Superior temporal gyrus (tissue), 1 donor: ENCODE results near the gene IL1RAPL2.
"Not testable (repeated sequence)": the region's sequence is repeated elsewhere in the genome, so short reads cannot be mapped to it uniquely, and the experiment has no call there.

ENCODE experiments used
- DNase-seq: peaks from one replicate; pipeline ENCODE4 v3.0.0-alpha.2; 2016; ENCODE audit errors: extremely low spot score

The IL1RAPL2 gene

GRCh38 chrX:105609530-105609929 lies 1043.5 kb downstream of the IL1RAPL2 start:
- DNase-seq, result no peak

GRCh38 chrX:105610411-105610810 lies 1044.4 kb downstream of the IL1RAPL2 start:
- DNase-seq, result no peak

GRCh38 chrX:105618393-105619101 lies 1052.5 kb downstream of the IL1RAPL2 start:
- no peak for DNase-seq

GRCh38 chrX:105634180-105634579 lies 1068.2 kb downstream of the IL1RAPL2 start:
- no peak for DNase-seq

GRCh38 chrX:105635794-105636193 lies 1069.8 kb downstream of the IL1RAPL2 start:
- DNase-seq, result no peak

- no peak for DNase-seq
These were observed 1070.7 kb downstream of the IL1RAPL2 start for GRCh38 chrX:105636667-105637066.

- no peak for DNase-seq
These were observed 1079.8 kb downstream of the IL1RAPL2 start for GRCh38 chrX:105645667-105646357.

GRCh38 chrX:105646592-105647372 lies 1080.8 kb downstream of the IL1RAPL2 start:
- no peak for DNase-seq

- no peak for DNase-seq
These were observed 1081.8 kb downstream of the IL1RAPL2 start for GRCh38 chrX:105647749-105648148.

- DNase-seq, result no peak
These were observed 1082.7 kb downstream of the IL1RAPL2 start for GRCh38 chrX:105648732-105649131.

- no peak for DNase-seq
These were observed 1084.6 kb downstream of the IL1RAPL2 start for GRCh38 chrX:105650577-105650976.

- DNase-seq, result no peak
These were observed 1085.0 kb downstream of the IL1RAPL2 start for GRCh38 chrX:105650986-105651385.

GRCh38 chrX:105653891-105654290 lies 1087.9 kb downstream of the IL1RAPL2 start:
- no peak for DNase-seq

GRCh38 chrX:105658136-105658535 lies 1092.1 kb downstream of the IL1RAPL2 start:
- no peak for DNase-seq

- no peak for DNase-seq
These were observed 1096.2 kb downstream of the IL1RAPL2 start for GRCh38 chrX:105662248-105662647.

- no peak for DNase-seq
These were observed 1098.2 kb downstream of the IL1RAPL2 start for GRCh38 chrX:105664243-105664642.

GRCh38 chrX:105684288-105684687 lies 1118.3 kb downstream of the IL1RAPL2 start:
- not testable (repeated sequence) for DNase-seq

GRCh38 chrX:105694839-105695238 lies 1128.8 kb downstream of the IL1RAPL2 start:
- DNase-seq, result no peak

- DNase-seq, result no peak
These were observed 1129.5 kb downstream of the IL1RAPL2 start for GRCh38 chrX:105695451-105695850.

- DNase-seq, result no peak
These were observed 1130.9 kb downstream of the IL1RAPL2 start for GRCh38 chrX:105696870-105697269.

GRCh38 chrX:105697984-105698781 lies 1132.2 kb downstream of the IL1RAPL2 start:
- no peak for DNase-seq

- no peak for DNase-seq
These were observed 1134.3 kb downstream of the IL1RAPL2 start for GRCh38 chrX:105700331-105700730.
